Sigmoid colon (tissue), 7 donors: ENCODE measurements around the gene S100A14. TPM values are rescaled to one million over a fixed set of nuclear protein-coding genes. Genes with fewer than 3 reads are reported as not detected.

Source experiments
- DNase-seq: peaks from one replicate; pipeline ENCODE4 v3.0.0-alpha.2; 2019
- H3K27ac ChIP-seq, 4 donors: fragments of 200-600 bp; sonication (generic); one replicate each; pipeline ENCODE4 v1.5.1; 2016 to 2019; ENCODE audit warnings: mild to moderate bottlenecking in 1 of 4
- H3K27me3 ChIP-seq, 3 donors: fragments of 200-600 bp; sonication (generic); one replicate each; pipeline ENCODE4 v1.5.1; 2019; ENCODE audit warnings: mild to moderate bottlenecking in 1 of 3
- H3K36me3 ChIP-seq, 4 donors: fragments of 200-600 bp; sonication (generic); one replicate each; pipeline ENCODE4 v1.5.1; 2016 to 2019
- H3K4me1 ChIP-seq, 4 donors: fragments of 200-600 bp; sonication (generic); one replicate each; pipeline ENCODE4 v1.5.1; 2017 to 2019
- H3K4me3 ChIP-seq, 4 donors: fragments of 200-600 bp; sonication (generic); one replicate each; pipeline ENCODE4 v1.5.1; 2017 to 2019; ENCODE audit warnings: mild to moderate bottlenecking in 2 of 4, moderate library complexity in 1 of 4
- H3K9me3 ChIP-seq, 4 donors: fragments of 200-600 bp in 3 of 4; sonication (generic) in 3 of 4; one replicate each; pipeline versions ENCODE4 v1.5.1 to v1.6.1; 2013 to 2019
- CTCF ChIP-seq, 4 experiments: fragments of 450-650 bp in 3 of 4; fragments of 200-600 bp in 1 of 4; IDR thresholded peaks; one replicate each; pipeline ENCODE4 v1.5.1; 2016 to 2019; ENCODE audit warnings: antibody characterized with exemption in 4 of 4, mild to moderate bottlenecking in 3 of 4, moderate library complexity in 2 of 4
- EP300 ChIP-seq, 4 donors: sonication (generic); formaldehyde crosslinking; IDR thresholded peaks; one replicate each; pipeline ENCODE4 v1.6.1; 2017; ENCODE audit warnings: antibody characterized with exemption in 4 of 4
- POLR2A ChIP-seq, 2 donors: fragments of 450-650 bp; IDR thresholded peaks; one replicate each; pipeline ENCODE4 v1.6.1; 2016; ENCODE audit warnings: antibody characterized with exemption in 2 of 2, mild to moderate bottlenecking in 2 of 2, moderate library complexity in 2 of 2
- POLR2AphosphoS5 ChIP-seq, 4 donors: sonication (generic); formaldehyde crosslinking; IDR thresholded peaks; one replicate each; pipeline ENCODE4 v1.6.1; 2017; ENCODE audit warnings: antibody characterized with exemption in 4 of 4
- WGBS, 2 donors: extraction: QIAGEN DNeasy Blood & Tissue Kit; methylation state at CpG; one replicate each; pipeline ENCODE4 v1.1.7; 2013; 5-methylcytosine and 5-hydroxymethylcytosine counted together
- intact Hi-C: fragments of 100-400 bp; cut with DNase I; formaldehyde crosslinking; loops from one replicate; pipeline ENCODE4 v1.15.1; 2023
- polyA plus RNA-seq, 3 donors: library from polyadenylated mRNA; stranded (reverse); fragments of 200-250 nt; gene quantifications; one replicate each; pipeline ENCODE4 v1.2.3, GENCODE V29; 2013
- total RNA-seq, 4 donors: library from RNA; depleted of rRNA; stranded (reverse); fragments of >200 nt; gene quantifications; one replicate each; pipeline ENCODE4 v1.1.0, GENCODE V29; 2016
- donor health status: healthy with polysubstance abuse.
- donor health status: Bipolar disorder and iron deficiency.
- donor health status: healthy.

S100A14 gene
- total and polyA plus RNA-seq, 7 donors = 0.82 to 1,144 (median 789) TPM; not detected in 2

GRCh38 chr1:153648000-153648643, 32.0 kb upstream of the S100A14 start:
- intact Hi-C loops = no loop called here
- Histone ChIP-seq H3K36me3 (peaks cover 12 to 40% (median 27%) of the 10 kb centered on the region in 4 donors), H3K4me1 (peaks cover 0 to 13% (median 8%) of the 10 kb centered on the region in 4 donors), H3K27ac (peak overlapping the region in 1 of 4 donors; percentile 13), H3K4me3 (no peak overlapping the region), H3K27me3 (no peaks in the 10 kb centered on the region), H3K9me3 (no peaks in the 10 kb centered on the region)
- TF ChIP-seq POLR2AphosphoS5 (IDR thresholded peaks at IDR 0.05) = peak in 2 of 4 donors; percentile 38 to 40
- TF ChIP-seq EP300 (IDR thresholded peaks at IDR 0.05) = no peak
- DNase-seq = no peak
- 84 to 92% methylated on average over 10 of the region's 10 CpGs for WGBS, 2 donors

GRCh38 chr1:153647346-153647714, 31.2 kb upstream of the S100A14 start:
- H3K4me1 ChIP-seq = peaks cover 0 to 14% (median 9%) of the 10 kb centered on the region in 4 donors
- H3K4me3 ChIP-seq = no peak overlapping the region
- H3K9me3 ChIP-seq = no peaks in the 10 kb centered on the region
- H3K36me3 ChIP-seq = peaks cover 20 to 48% (median 33%) of the 10 kb centered on the region in 4 donors
- no peaks in the 10 kb centered on the region for H3K27me3 ChIP-seq
- intact Hi-C loops = no loop called here
- WGBS, 2 donors = 51 to 66% methylated on average over 2 of the region's 2 CpGs
- no peak for TF ChIP-seq POLR2A (IDR thresholded peaks at IDR 0.05)
- no peak for TF ChIP-seq EP300 (IDR thresholded peaks at IDR 0.05)
- no peak for TF ChIP-seq CTCF (IDR thresholded peaks at IDR 0.05)
- peak in 2 of 4 donors; percentile 30 to 52 for TF ChIP-seq POLR2AphosphoS5 (IDR thresholded peaks at IDR 0.05)
- peak overlapping the region in 1 of 4 donors; percentile 23 for H3K27ac ChIP-seq
- no peak for DNase-seq

- H3K36me3 ChIP-seq = peaks cover 23 to 53% (median 38%) of the 10 kb centered on the region in 4 donors
- TF ChIP-seq EP300 (IDR thresholded peaks at IDR 0.05) (no peak), POLR2AphosphoS5 (IDR thresholded peaks at IDR 0.05) (no peak), POLR2A (IDR thresholded peaks at IDR 0.05) (no peak), CTCF (IDR thresholded peaks at IDR 0.05) (no peak)
- no peaks in the 10 kb centered on the region for H3K9me3 ChIP-seq
- peaks cover 0 to 14% (median 9%) of the 10 kb centered on the region in 4 donors for H3K4me1 ChIP-seq
- no peak for DNase-seq
- WGBS, 2 donors = 86 to 91% methylated on average over 5 of the region's 5 CpGs
- H3K4me3 ChIP-seq = no peak overlapping the region
- H3K27me3 ChIP-seq = no peaks in the 10 kb centered on the region
- intact Hi-C loops = no loop called here
- H3K27ac ChIP-seq = peak overlapping the region in 1 of 4 donors; percentile 23
Measured at GRCh38 chr1:153646672-153647345, 30.7 kb upstream of the S100A14 start.

- TF ChIP-seq EP300 (IDR thresholded peaks at IDR 0.05) (no peak), POLR2AphosphoS5 (IDR thresholded peaks at IDR 0.05) (no peak), CTCF (IDR thresholded peaks at IDR 0.05) (no peak), POLR2A (IDR thresholded peaks at IDR 0.05) (no peak)
- intact Hi-C loops = no loop called here
- H3K27me3 ChIP-seq = no peaks in the 10 kb centered on the region
- no peaks in the 10 kb centered on the region for H3K9me3 ChIP-seq
- no peak overlapping the region for H3K4me3 ChIP-seq
- H3K27ac ChIP-seq = peak overlapping the region in 1 of 4 donors; percentile 34
- H3K36me3 ChIP-seq = peaks cover 34 to 83% (median 64%) of the 10 kb centered on the region in 4 donors
- no peak for DNase-seq
- H3K4me1 ChIP-seq = peaks cover 0 to 19% (median 9%) of the 10 kb centered on the region in 4 donors
Measured at GRCh38 chr1:153643816-153644215, 27.7 kb upstream of the S100A14 start.

GRCh38 chr1:153643100-153643499, 27.0 kb upstream of the S100A14 start:
- Histone ChIP-seq H3K4me3 (no peak overlapping the region), H3K4me1 (peaks cover 0 to 19% (median 9%) of the 10 kb centered on the region in 4 donors), H3K27ac (no peak overlapping the region), H3K36me3 (peaks cover 39 to 91% (median 66%) of the 10 kb centered on the region in 4 donors), H3K9me3 (no peaks in the 10 kb centered on the region), H3K27me3 (no peaks in the 10 kb centered on the region)
- TF ChIP-seq CTCF (IDR thresholded peaks at IDR 0.05) (no peak), POLR2AphosphoS5 (IDR thresholded peaks at IDR 0.05) (no peak), EP300 (IDR thresholded peaks at IDR 0.05) (no peak), POLR2A (IDR thresholded peaks at IDR 0.05) (no peak)
- 93 to 95% methylated on average over 11 of the region's 11 CpGs for WGBS, 2 donors
- intact Hi-C loops = no loop called here
- no peak for DNase-seq
